HK-2 (cell line): Measurements from ENCODE around the gene BCAP29.

Experiments used
- DNase-seq: peaks from one replicate; pipeline ENCODE4 v3.0.0-alpha.2; 2018; ENCODE audit not compliant: unreplicated experiment

BCAP29 gene

GRCh38 chr7:107666790-107667189, 86.7 kb downstream of the BCAP29 start:
- no peak for DNase-seq

GRCh38 chr7:107667341-107667740, 87.3 kb downstream of the BCAP29 start:
- no peak for DNase-seq

- no peak for DNase-seq
Observed at GRCh38 chr7:107668296-107668695, 88.2 kb downstream of the BCAP29 start.
